ENCODE data around the gene PREX1. TPM values are rescaled to one million over a fixed set of nuclear protein-coding genes. Genes with fewer than 3 reads are reported as not detected.

Gene PREX1
- total RNA-seq, 2 donors from 2014 or later, result 11.5 to 21.7 TPM

DNA sequence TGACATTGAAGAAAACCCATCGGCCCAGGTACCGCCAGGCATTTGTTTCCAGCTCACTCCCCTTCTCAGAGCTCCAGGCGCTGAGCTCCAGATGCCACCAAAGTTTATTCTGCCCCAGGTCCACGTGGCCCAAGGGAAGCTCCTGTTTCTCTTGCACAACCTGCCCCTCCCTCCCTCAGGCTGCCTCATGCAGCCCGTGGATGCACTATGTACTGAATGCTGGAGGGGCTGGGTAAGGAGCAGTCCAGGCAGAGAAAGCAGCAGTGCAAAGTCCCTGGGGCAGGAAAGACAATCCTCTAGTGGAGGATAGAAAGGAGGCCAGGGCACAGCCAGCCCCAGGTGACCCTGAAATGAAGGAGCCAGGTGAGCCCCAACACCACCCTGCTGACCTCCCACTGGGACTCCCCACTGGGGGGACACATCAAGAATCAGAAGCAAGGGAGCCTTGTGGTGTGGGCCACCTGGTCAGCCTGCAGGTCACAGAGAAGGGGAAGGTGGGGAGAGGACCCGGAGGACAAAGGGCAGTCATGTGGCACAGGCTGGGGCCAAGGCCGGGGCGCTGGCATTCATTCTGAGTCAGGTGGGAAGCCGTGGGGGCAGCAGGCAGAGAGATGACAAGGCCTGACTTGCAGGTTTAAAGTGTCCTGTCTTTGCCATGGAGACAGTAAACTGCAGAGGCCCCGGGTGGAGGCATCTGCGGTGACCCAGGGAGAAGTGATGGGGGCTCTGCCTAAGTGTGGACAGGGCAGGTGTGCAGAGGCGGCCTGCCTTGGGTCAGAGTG is 230.1 kb downstream of the PREX1 start:
- Histone ChIP-seq H3K4me3 (no peak overlapping the region), H3K9me3 (peaks cover 0 to 4% of the 10 kb centered on the region in 2 donors), H3K36me3 (no peaks in the 10 kb centered on the region), H3K27me3 (no peaks in the 10 kb centered on the region), H3K27ac (no peak overlapping the region), H3K4me1 (no peaks in the 10 kb centered on the region)
- no peak for DNase-seq (ENCODE audit: low spot score)
- TF ChIP-seq, protein P1, sequence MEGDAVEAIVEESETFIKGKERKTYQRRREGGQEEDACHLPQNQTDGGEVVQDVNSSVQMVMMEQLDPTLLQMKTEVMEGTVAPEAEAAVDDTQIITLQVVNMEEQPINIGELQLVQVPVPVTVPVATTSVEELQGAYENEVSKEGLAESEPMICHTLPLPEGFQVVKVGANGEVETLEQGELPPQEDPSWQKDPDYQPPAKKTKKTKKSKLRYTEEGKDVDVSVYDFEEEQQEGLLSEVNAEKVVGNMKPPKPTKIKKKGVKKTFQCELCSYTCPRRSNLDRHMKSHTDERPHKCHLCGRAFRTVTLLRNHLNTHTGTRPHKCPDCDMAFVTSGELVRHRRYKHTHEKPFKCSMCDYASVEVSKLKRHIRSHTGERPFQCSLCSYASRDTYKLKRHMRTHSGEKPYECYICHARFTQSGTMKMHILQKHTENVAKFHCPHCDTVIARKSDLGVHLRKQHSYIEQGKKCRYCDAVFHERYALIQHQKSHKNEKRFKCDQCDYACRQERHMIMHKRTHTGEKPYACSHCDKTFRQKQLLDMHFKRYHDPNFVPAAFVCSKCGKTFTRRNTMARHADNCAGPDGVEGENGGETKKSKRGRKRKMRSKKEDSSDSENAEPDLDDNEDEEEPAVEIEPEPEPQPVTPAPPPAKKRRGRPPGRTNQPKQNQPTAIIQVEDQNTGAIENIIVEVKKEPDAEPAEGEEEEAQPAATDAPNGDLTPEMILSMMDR (IDR thresholded peaks at IDR 0.05), result no peak

DNA sequence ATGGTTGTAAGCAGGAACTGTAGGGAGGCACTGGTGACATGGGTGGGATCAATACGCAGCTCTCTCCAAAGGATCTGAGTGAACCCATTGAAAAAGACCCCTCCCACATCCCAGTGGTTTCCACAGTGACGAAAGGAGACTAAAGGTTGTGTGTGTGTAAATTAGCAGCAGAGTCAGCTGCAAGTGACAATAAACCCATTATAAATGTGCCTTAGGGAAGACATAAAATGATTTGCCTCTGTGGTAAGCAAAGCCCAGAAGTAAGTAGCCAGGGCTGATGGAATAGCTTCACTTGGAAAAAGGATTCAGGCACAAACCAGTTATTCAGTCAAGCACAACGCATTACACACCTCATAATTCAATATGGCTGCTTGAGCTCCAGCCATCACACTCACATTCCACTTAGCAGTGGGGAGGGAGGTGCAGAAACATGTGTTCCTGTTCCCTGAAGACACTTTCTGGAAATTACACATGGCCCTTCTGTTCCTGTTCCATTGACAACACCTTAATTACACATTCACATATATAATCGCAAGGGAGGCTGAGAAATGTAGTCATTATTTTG is 231.4 kb downstream of the PREX1 start:
- TF ChIP-seq, protein P1 (IDR thresholded peaks at IDR 0.05), result no peak
- Histone ChIP-seq H3K27me3 (no peaks in the 10 kb centered on the region), H3K4me1 (no peaks in the 10 kb centered on the region), H3K36me3 (no peaks in the 10 kb centered on the region), H3K27ac (no peak overlapping the region), H3K9me3 (no peaks in the 10 kb centered on the region), H3K4me3 (no peak overlapping the region)
- DNase-seq (ENCODE audit: low spot score), result no peak

DNA sequence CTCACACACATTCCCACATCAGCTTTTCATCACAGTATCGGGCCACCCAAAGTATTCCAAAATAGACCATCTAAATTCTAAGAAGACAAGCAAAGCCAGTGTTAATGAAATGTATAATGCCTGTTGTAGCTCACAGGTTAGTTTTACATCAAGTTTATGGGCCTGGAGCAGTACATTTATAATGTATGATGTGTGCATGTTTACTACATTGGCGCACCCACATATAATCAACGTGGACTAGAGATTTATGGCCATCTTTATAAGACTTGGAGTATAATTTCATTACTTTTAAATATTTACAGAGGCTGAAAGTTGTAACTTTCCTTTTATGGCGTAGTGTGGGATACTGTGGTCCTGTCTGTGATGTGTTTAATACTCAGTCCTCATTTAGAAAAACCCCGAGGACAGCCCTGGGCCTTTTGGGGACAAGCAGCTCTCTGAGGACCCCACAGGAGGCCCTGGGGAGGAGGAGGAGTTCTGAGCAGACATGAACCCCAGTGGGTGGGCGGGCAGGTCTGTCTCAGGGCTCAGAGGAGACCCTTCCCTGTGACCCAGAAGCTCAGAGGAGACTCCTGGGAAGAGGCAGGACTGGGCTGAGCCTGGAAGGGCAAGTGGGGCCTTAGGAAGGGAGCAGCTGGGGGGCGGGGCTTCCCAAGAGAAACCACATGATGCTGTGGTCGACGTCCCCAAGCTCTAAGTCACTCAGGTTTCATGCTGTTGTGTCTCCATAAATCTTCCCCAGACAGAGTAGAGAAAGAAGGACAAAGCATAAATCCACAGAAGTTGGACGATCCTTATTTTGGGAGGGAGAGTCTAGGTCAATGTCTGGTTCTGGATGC is 232.1 kb downstream of the PREX1 start:
- DNase-seq (ENCODE audit: low spot score), result no peak
- TF ChIP-seq, protein P1 (IDR thresholded peaks at IDR 0.05), result no peak
- Histone ChIP-seq H3K27ac (no peak overlapping the region), H3K36me3 (no peaks in the 10 kb centered on the region), H3K9me3 (no peaks in the 10 kb centered on the region), H3K4me1 (no peaks in the 10 kb centered on the region), H3K27me3 (no peaks in the 10 kb centered on the region), H3K4me3 (no peak overlapping the region)

DNA sequence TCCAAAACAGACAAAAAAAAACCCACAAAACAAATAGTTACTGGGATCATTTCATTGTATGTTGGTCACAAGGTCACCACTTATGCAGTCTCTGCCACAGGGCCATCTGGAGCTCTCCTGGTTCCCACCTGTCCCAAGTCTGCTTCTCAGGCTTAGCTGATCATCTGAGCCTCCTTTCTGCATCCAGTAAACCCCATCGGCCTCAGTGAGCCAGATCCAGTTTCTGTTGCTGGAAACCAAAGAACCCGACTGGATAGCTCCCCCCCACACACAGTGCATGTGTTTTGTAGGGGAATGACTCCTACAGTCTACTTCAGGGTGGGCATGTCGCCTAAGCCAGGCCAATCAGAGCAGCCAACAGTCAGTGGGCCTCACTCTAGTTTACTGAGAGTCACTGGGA is 233.3 kb downstream of the PREX1 start:
- TF ChIP-seq, protein P1 (IDR thresholded peaks at IDR 0.05), result no peak
- Histone ChIP-seq H3K9me3 (no peaks in the 10 kb centered on the region), H3K36me3 (no peaks in the 10 kb centered on the region), H3K4me1 (no peaks in the 10 kb centered on the region), H3K27me3 (no peaks in the 10 kb centered on the region), H3K4me3 (no peak overlapping the region), H3K27ac (no peak overlapping the region)
- no peak for DNase-seq (ENCODE audit: low spot score)

DNA sequence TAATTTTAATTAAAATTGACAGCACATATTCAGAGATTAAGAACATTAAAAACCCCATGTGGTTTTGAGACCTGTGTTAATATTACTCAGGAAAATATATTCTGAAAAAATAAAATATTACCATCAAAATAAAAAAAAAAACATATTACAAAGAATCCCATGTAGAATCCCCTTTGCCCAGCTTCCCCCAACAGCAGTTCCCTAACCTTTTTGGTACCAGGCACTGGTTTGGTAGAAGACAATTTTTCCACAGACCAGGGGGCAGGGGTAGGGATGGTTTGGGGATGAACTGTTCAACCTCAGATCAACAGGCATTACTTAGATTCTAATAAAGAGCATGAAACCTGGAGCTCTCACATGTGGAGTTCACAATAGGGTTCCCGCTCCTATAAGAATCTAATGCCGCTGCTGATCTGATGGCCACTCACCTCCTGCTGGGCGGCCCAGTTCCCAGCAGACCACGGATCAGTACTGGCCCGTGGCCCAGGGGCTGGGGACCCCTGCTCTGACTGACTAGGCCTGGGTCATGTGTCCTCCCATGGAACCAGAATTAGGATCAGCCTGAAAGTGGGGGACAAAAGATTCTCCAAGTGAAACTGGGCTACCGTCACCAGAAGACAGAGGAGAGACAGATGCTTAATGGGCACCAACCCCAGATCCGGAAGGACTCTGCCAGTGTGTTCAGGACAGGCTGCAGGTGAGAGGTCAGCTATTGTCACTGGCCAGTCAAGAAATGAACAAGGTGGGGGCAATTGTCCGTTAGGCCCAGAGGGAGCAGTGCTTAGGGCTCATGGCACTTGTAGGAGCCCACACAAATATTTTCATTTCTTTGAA is 235.5 kb downstream of the PREX1 start:
- H3K4me1 ChIP-seq, result no peaks in the 10 kb centered on the region
- TF ChIP-seq, protein P1 (IDR thresholded peaks at IDR 0.05), result no peak
- H3K27me3 ChIP-seq, result no peaks in the 10 kb centered on the region
- H3K36me3 ChIP-seq, result no peaks in the 10 kb centered on the region
- H3K9me3 ChIP-seq, result no peaks in the 10 kb centered on the region
- no peak for DNase-seq (ENCODE audit: low spot score)
- no peak overlapping the region for H3K27ac ChIP-seq
- no peak overlapping the region for H3K4me3 ChIP-seq
